GM08714 (cell line): ENCODE measurements around the gene C1orf74.

ENCODE experiments used
- H3K4me3 ChIP-seq: fragments of 200-500 bp; sonication (Bioruptor generic); 2 replicates; pipeline ENCODE4 v1.5.1; 2014; ENCODE audit warnings: mild to moderate bottlenecking, low read length, inconsistent platforms
- ZNF274 ChIP-seq: IDR thresholded peaks from 2 replicates; pipeline ENCODE4 v1.6.1; 2012; ENCODE audit warnings: mild to moderate bottlenecking, low read depth, low read length

Gene C1orf74

GRCh38 chr1:209784265-209785169 lies at the start of gene C1orf74:
TSS of gene C1orf74 (minus strand) at chr1:209784559. CDS start at chr1:209783634, 925 bp downstream.
- no peak for TF ChIP-seq ZNF274
- H3K4me3 ChIP-seq = peak within 1 kb of the TSS; percentile 97

- no peak for TF ChIP-seq ZNF274
- H3K4me3 ChIP-seq = no peak overlapping the region
These were observed 47.3 kb upstream of the C1orf74 start for GRCh38 chr1:209831615-209832014.

GRCh38 chr1:209830722-209831121 lies 46.4 kb upstream of the C1orf74 start:
- no peak for TF ChIP-seq ZNF274
- H3K4me3 ChIP-seq = no peak overlapping the region

DNA sequence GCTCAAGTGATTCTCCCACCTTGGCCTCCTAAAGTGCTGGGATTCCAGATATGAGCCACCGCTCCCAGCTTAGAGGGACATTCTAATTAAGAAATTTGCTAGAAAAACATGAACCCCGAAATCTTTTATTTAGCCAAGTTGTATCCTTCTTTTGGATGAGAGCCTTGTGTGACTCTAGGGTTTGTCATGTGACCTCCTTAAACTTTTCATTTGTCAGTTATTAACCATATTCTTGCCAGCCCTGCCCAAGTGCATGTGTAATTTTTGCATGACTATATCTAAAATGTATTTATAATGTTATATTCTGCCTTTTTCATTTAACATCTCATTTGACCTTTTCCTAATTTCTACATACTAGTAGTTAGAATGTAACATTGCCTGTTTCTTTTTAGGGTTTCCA lies 45.4 kb upstream of the C1orf74 start:
- no peak overlapping the region for H3K4me3 ChIP-seq
- TF ChIP-seq ZNF274 = no peak

GRCh38 chr1:209827384-209828262 lies 43.3 kb upstream of the C1orf74 start, which contains the start of gene UTP25:
TSS of gene UTP25 (plus strand) at chr1:209827972. CDS start at chr1:209828064, 92 bp downstream.
- H3K4me3 ChIP-seq = peak within 1 kb of the TSS; percentile 62
- TF ChIP-seq ZNF274 = no peak

- TF ChIP-seq ZNF274 = no peak
These were observed 41.5 kb upstream of the C1orf74 start for GRCh38 chr1:209825591-209826434.

DNA sequence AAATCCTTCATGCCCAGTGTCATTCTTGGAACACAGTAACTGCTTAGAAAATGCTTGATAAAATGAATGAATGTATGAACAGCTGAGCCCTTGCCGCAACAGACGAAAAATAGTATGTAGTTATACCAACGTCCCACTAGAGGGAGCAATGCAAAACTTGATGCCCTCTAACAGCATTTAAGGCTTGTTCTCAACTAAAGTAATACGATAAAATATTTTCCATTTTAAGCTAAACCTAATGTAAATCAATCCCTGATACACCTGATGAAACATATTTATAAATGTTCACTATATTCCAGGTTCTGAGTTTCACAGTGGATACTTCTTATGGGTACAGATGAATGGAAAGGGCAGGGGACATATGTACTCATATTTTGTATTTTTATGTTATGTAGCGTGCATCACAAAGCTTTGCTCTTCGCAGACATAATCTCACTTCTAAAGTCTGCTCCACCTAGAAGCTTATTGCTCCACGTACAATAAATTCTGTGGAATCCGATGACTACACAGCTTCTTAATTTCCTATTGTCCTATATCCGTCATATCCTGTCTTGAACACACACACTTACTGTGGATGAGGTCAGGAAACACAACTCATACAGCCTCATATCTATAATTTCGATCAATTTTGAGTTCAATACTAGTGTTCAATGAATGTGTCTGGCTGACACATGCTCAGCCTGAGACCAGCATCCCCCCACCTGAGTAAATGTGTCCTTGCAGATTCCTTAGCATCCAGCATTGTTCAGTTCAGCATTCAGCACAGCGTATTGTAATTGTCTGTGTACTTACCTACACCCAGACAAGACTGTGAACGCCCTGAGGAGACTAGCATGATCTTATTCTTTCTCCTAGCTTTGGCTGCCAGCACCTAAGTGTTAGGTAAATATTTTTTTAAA lies 39.0 kb upstream of the C1orf74 start:
- no peak for TF ChIP-seq ZNF274
- H3K4me3 ChIP-seq = no peak overlapping the region

More at GRCh38 chr1:209825591-209826434, 41.5 kb upstream of the C1orf74 start:
- H3K4me3 ChIP-seq = no peak overlapping the region

DNA sequence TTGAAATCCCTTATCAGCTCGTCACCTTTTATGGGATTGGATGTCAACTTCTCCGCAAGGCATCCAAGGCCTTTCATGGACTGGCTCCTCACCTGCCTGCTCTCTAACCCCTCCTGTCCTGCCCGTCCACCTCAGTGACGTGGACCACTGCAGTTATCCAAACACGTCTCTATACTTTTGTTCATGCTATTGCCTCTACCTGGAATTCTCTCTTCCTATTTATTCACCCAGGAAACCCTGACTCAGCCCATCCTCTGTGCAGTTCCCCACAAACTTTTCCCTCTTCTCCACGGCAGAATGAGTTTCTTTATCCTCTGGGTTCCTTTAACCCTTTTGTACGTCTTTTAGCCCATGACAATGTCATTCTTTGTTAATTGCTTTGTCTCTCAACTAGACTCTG lies 38.3 kb upstream of the C1orf74 start:
- TF ChIP-seq ZNF274 = no peak
- no peak overlapping the region for H3K4me3 ChIP-seq

DNA sequence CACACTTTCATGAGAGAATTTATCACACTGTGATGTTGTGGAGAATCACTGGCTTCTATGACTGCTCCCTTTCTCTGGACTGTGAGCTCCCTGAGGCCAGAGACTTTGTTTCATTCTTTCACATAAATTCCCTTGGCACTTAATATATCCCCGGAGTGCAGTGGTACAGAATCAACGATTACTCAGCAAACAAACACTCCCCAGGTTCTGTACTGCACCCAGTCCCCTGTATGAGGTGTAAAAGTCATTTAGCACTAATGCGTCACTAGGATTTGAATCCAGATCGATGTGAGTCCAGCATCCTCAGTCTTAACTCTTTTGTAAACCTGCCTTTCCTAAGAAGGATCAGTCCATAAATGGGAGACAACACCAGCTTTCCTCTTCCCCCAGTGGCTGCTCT lies 36.6 kb upstream of the C1orf74 start:
- no peak for TF ChIP-seq ZNF274
- H3K4me3 ChIP-seq = no peak overlapping the region

DNA sequence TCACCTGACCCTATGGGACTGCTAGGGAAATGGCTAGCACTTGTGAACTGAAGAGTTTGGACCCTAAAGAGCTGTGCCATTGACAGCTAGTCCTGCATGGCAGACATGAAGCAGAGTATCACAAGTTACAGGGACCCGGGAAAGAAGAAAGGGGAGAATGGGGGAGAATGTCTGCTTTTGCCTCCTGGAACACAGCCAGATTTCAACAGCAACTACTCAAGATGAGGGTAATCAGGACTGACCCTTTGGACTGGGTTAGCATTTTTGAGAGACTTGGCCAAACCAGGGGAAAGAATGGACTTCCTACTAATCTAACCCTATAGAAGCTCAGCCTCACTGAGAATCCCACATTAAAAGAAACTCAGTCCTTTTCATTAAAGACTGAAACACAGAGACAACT lies 34.7 kb upstream of the C1orf74 start:
- no peak overlapping the region for H3K4me3 ChIP-seq
- no peak for TF ChIP-seq ZNF274

DNA sequence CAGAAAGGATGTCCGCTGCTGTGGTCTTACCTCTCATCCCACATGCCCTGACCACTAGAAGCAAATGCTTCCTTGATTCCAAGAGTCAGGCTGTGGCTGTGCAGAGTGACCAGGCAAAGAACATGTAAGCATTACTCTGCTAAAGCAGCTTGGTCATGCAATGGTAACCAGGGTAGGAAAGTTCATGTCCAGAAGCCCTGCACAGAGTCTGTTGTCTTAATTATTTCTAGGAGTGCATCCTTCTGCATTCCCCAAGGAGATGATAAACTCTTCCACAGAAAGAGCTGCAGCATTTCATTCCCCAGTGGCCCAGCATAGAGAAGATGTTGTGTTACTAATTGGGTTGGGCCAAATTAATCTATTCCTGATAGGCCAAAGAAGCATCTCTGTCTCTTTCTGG lies 33.3 kb upstream of the C1orf74 start:
- H3K4me3 ChIP-seq = no peak overlapping the region
- no peak for TF ChIP-seq ZNF274

DNA sequence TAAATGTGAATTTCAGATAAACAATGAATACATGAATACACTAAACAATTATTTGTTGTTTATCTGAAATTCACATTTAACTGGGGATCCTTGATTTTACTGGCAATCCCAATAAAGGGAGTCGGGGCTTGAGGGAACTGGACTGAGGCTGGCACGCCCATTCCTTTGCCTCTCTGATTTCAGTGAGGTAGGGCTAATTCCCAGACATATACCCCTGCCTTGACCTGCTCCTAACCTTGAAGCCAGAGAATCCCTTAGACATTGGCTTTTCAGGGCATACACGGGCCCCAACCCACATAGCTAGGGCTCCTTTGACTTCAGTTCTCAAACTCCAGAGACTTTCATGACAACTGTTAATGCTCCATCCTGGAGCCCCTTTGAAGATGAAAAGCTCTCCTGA lies 32.6 kb upstream of the C1orf74 start:
- TF ChIP-seq ZNF274 = no peak
- no peak overlapping the region for H3K4me3 ChIP-seq

DNA sequence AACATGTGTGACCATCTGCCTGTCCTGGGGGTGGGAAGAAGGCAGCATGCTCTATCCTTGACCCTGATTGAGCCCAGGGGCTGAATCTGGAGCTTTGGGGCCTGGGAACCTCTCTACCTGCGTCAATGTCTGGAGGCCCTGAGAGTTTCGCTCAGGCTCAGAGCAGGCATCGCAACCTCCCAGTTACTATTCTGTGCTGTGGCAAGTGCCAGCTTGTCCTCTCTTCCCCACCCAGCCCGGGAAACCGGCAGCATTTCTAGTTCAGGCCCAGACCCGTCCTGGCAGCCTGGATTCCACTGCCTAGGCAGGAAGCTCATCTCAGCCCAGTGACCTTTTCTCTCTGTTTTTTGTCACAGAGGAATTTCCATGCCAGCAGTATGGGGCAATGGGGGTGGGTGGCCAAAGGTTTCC lies 31.6 kb upstream of the C1orf74 start:
- TF ChIP-seq ZNF274 = no peak
- no peak overlapping the region for H3K4me3 ChIP-seq
